HFFc6 (cell line): ENCODE data around the gene DPPA3. TPM values are rescaled to one million over a fixed set of nuclear protein-coding genes. Genes with fewer than 3 reads are reported as not detected.
"Not testable (repeated sequence)": the region's sequence is repeated elsewhere in the genome, so short reads cannot be mapped to it uniquely, and the experiment has no call there.

Source experiments
- DNase-seq: peaks from one replicate; pipeline ENCODE4 v3.0.0-alpha.2; 2018
- H3K27ac Mint-ChIP-seq: 2 replicates; pipeline ENCODE4 v1.8.0; 2020; ENCODE audit warnings: mild to moderate bottlenecking, mixed read lengths
- H3K27me3 Mint-ChIP-seq: 2 replicates; pipeline ENCODE4 v1.8.0; 2021; ENCODE audit warnings: mild to moderate bottlenecking, moderate library complexity, mixed read lengths; ENCODE audit not compliant: insufficient read depth
- H3K36me3 Mint-ChIP-seq: 2 replicates; pipeline ENCODE4 v1.8.0; 2021; ENCODE audit warnings: low read depth, mixed read lengths
- H3K4me1 Mint-ChIP-seq: 2 replicates; pipeline ENCODE4 v1.8.0; 2020; ENCODE audit warnings: low read depth, mixed read lengths
- H3K4me3 Mint-ChIP-seq: 2 replicates; pipeline ENCODE4 v1.8.0; 2020; ENCODE audit warnings: mild to moderate bottlenecking, moderate library complexity, mixed read lengths
- H3K9me3 Mint-ChIP-seq: 2 replicates; pipeline ENCODE4 v1.8.0; 2020; ENCODE audit warnings: mild to moderate bottlenecking, mixed read lengths
- total RNA-seq, 6 experiments: library from RNA; stranded (reverse); fragmentation: NEBNext Ultra II Directional; extraction: Animal tissue kit (Norgen Biotek cat#: 25700); gene quantifications; 2 replicates in 1 of 6; 3 replicates in 5 of 6; pipeline ENCODE4 v1.2.3, GENCODE V29; 2021
- TF ChIP-seq, protein P1 (sequence below): fragments of 200-600 bp; sonication (generic); IDR thresholded peaks from 2 replicates; pipeline ENCODE4 v1.5.0; 2021; ENCODE audit warnings: antibody characterized with exemption, mild to moderate bottlenecking

Gene DPPA3
- total RNA-seq, 6 experiments from 2014 or later = not detected

DNA sequence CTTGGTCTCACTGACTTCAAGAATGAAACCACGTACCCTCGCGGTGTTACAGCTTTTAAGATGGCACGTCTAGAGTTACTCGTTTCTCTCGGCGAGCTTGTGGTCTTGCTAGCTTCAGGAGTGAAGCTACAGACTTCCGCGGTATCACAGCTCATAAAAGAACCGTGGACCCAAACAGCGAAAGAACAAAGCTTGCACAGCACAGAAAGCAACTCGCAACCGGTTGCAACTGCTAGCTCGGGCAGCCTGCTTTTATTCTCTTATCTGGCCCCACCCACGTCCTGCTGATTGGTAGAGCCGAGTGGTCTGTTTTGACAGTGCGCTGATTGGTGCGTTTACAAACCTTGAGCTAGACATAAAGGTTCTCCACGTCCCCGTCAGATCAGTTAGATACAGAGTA is 40.2 kb downstream of the DPPA3 start:
- Mint-ChIP-seq H3K4me1 (no peaks in the 10 kb centered on the region), H3K9me3 (peaks cover 8% of the 10 kb centered on the region; the same call in 1 of the 2 replicates), H3K36me3 (no peaks in the 10 kb centered on the region), H3K27me3 (peaks cover 2% of the 10 kb centered on the region), H3K27ac (no peak overlapping the region), H3K4me3 (no peak overlapping the region)
- TF ChIP-seq, protein P1, sequence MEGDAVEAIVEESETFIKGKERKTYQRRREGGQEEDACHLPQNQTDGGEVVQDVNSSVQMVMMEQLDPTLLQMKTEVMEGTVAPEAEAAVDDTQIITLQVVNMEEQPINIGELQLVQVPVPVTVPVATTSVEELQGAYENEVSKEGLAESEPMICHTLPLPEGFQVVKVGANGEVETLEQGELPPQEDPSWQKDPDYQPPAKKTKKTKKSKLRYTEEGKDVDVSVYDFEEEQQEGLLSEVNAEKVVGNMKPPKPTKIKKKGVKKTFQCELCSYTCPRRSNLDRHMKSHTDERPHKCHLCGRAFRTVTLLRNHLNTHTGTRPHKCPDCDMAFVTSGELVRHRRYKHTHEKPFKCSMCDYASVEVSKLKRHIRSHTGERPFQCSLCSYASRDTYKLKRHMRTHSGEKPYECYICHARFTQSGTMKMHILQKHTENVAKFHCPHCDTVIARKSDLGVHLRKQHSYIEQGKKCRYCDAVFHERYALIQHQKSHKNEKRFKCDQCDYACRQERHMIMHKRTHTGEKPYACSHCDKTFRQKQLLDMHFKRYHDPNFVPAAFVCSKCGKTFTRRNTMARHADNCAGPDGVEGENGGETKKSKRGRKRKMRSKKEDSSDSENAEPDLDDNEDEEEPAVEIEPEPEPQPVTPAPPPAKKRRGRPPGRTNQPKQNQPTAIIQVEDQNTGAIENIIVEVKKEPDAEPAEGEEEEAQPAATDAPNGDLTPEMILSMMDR = no peak
- DNase-seq = no peak

DNA sequence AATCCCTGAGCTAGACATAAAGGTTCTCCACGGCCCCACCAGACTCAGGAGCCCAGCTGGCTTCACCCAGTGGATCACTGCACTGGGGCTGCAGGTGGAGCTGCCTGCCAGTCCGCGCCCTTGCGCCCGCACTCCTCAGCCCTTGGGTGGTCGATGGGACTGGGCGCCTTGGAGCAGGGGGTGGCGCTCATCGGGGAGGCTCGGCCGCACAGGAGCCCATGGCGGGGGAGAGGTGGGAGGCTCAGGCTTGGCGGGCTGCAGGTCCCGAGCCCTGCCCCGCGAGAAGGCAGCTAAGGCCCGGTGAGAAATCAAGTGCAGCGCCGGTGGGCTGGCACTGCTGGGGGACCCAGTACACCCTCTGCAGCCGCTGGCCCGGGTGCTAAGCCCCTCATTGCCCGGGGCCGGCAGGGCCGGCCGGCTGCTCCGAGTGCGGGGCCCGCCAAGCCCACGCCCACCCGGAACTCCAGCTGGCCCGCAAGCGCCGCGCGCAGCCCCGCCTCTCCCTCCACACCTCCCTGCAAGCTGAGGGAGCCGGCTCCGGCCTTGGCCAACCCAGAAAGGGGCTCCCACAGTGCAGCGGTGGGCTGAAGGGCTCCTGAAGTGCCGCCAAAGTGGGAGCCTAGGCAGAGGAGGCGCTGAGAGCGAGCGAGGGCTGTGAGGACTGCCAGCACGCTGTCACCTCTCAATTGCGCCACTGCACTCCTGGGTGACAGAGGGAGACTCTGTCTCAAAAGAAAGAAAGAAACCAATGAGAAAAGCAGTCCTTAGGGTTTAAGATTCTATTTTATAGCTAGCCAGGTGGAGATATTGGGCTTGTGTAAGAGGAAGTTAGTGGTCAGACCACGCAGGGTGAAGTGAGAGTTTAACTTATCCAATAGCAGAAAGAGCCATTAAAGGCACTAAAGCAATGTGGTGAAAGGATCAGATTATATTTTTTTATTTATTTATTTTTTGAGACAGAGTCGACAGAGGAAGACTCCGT is 41.0 kb downstream of the DPPA3 start:
- H3K27me3 Mint-ChIP-seq, DNase-seq: not testable (repeated sequence)

DNA sequence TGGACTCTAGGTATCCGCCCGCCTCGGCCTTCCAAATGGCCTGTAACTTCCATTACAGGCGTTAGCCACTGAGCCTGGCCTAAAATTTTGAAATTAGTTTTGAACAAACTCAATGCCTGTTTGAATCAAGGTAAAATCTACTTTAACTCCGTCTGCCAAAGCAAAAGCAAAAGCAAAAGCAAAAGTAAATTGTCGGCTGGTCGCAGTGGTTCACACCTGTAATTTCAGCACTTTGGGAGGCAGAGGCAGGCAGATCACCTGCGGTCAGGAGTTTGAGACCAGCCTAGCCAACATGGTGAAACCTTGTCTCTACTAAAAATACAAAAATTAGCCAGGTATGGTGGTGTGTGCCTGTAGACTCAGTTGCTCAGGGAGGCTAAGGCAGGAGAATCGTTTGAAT is 44.4 kb downstream of the DPPA3 start:
- H3K36me3 Mint-ChIP-seq, H3K4me3 Mint-ChIP-seq, H3K4me1 Mint-ChIP-seq, H3K27me3 Mint-ChIP-seq, H3K9me3 Mint-ChIP-seq, H3K27ac Mint-ChIP-seq, DNase-seq: not testable (repeated sequence)

More for the DNA sequence above, 41.0 kb downstream of the DPPA3 start:
- H3K27ac Mint-ChIP-seq, H3K4me1 Mint-ChIP-seq, H3K9me3 Mint-ChIP-seq, H3K4me3 Mint-ChIP-seq, H3K36me3 Mint-ChIP-seq: not testable (repeated sequence)

DNA sequence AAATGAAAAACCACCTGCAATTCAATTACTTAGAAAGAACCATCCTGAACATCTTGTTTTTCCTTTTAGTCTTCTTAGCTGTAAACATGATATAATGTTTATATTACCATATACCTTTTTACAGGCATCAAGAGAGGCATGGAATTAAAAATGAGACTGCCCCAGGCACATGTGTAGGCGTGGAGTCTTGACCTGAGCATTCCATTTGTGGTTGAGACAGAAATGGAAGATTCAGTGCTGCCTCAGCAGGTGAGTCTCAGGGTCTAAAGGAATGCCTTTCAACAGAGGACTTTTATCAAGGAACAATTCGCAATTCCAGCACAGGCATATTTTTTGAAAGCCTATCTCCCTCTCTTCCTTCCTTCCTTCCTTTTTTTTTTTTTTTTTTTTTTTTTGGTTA is 45.8 kb downstream of the DPPA3 start:
- TF ChIP-seq, protein P1 = no peak
- H3K4me3 Mint-ChIP-seq = no peak overlapping the region
- no peaks in the 10 kb centered on the region; the same call in none of the 2 replicates for H3K27me3 Mint-ChIP-seq
- DNase-seq = no peak
- H3K36me3 Mint-ChIP-seq = no peaks in the 10 kb centered on the region
- no peaks in the 10 kb centered on the region for H3K4me1 Mint-ChIP-seq
- no peak overlapping the region for H3K27ac Mint-ChIP-seq
- H3K9me3 Mint-ChIP-seq = no peaks in the 10 kb centered on the region

DNA sequence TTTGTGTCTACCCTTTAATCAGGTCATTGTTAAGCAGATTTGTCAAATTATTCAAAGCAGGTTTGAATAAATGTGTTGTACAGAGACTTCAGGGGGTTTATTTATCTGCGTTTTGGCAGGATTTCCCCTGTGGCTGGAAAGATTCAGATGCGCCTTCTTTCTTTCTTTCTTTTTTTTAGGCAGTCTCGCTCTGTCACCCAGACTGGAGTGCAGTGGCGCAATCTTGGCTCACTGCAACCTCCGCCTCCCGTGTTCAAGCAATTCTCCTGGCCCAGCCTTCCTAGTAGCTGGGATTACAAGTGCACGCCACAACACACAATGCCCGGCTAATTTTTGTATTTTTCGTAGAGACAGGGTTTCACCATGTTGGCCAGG is 47.5 kb downstream of the DPPA3 start:
- TF ChIP-seq, protein P1 = no peak
- DNase-seq = no peak
- H3K9me3 Mint-ChIP-seq = peaks cover 4% of the 10 kb centered on the region; the same call in 1 of the 2 replicates
- no peak overlapping the region for H3K4me3 Mint-ChIP-seq
- H3K4me1 Mint-ChIP-seq = no peaks in the 10 kb centered on the region
- H3K36me3 Mint-ChIP-seq = no peaks in the 10 kb centered on the region
- H3K27me3 Mint-ChIP-seq = peaks cover 4% of the 10 kb centered on the region
- H3K27ac Mint-ChIP-seq = no peak overlapping the region

Other genes starting within 250 kb of the DPPA3 start
- gene CD163, start 207.7 kb upstream of the DPPA3 start, total RNA-seq = under 1 TPM in 1 of 6 experiments, not detected in 5; 0.07 TPM
- not detected for gene APOBEC1, start 45.5 kb upstream of the DPPA3 start, total RNA-seq
- gene GDF3, start 15.7 kb upstream of the DPPA3 start, total RNA-seq = not detected
- gene CLEC4C, start 35.9 kb downstream of the DPPA3 start, total RNA-seq = not detected
- not detected for gene NANOGNB, start 53.8 kb downstream of the DPPA3 start, total RNA-seq
- gene NANOG, start 78.0 kb downstream of the DPPA3 start, total RNA-seq = not detected
- gene SLC2A14, start 161.5 kb downstream of the DPPA3 start, total RNA-seq = under 1 TPM in 1 of 6 experiments, not detected in 5; 0.07 TPM
- 10 to 100 TPM; 37.0 to 50.5 (median 38.5) TPM for gene SLC2A3, start 224.8 kb downstream of the DPPA3 start, total RNA-seq